Hypothalamus (tissue), 51 donors: ENCODE data around the gene GGPS1.
A peak's percentile ranks its signal among the peaks of the same experiment; 100 is the strongest.
"Not testable (repeated sequence)": the region's sequence is repeated elsewhere in the genome, so short reads cannot be mapped to it uniquely, and the experiment has no call there.

ENCODE experiments used
- DNase-seq, 51 donors: peaks; one replicate each; lab custom pipeline; 2025; lab: John Stamatoyannopoulos, UW

Gene GGPS1

DNA sequence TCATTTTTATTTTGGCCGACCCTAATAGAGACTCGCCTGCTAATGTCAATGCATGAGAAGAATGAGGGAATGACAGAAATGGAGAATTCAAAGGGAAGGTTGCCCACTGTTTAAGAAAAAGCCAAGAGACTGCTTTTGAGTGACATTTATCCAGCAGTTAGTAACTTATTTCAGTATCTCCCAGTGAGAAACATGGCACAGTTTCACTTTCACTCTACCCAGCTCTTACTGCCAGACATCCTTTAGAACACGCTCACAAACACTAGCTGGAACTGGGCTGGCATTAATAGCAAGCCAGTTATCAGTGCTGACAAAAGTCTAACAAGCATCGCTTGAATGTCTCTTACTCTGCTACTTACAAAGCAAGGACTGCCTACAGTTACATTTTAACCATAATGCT, 8.5 kb downstream of the GGPS1 start:
- no peak for DNase-seq

DNA sequence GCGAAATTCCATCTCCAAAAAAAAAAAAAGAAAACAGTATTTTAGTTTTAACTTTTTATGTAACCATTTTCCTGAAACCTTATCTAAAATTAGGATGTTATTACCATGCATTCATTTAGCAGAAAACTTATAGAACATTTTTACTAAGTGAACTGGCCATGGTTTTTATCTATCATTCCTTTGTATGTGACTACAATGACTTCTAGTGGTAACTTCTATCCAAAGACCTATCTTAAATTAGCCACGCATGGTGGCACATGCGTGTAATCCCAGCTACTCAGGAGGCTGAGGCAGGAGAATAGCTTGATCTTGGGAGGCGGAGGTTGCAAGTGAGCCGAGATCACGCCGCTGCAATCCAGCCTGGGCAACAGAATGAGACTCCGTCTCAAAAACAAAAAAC, 11.4 kb downstream of the GGPS1 start:
- no peak for DNase-seq

DNA sequence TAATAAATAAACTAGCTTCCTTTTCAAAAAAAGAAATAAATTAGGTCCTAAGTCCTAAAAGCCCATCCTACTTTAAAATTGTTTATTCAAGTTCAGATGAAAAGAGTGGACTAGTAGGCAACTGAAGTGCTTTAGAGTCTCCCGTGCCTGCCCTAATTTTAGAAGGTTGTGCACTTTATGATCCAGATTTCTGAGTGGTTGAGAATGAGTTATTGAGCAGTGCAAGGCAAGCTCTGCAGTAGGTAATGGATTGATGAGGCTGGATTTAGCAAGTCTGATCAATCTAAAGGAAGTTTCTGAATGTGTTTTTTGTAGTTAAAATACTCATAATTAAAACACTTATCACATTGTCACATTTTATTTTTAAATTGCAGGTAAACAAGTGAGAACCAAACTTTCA, 13.0 kb downstream of the GGPS1 start:
- DNase-seq: no peak

- no peak for DNase-seq
Measured at GRCh38 chr1:235342039-235342438, 13.7 kb downstream of the GGPS1 start.

- no peak for DNase-seq
Measured at GRCh38 chr1:235342471-235342870, 14.1 kb downstream of the GGPS1 start.

GRCh38 chr1:235343726-235344125, 15.4 kb downstream of the GGPS1 start:
- no peak for DNase-seq

- DNase-seq: no peak
Measured at GRCh38 chr1:235351441-235351840, 23.1 kb downstream of the GGPS1 start.

GRCh38 chr1:235351898-235352297, 23.5 kb downstream of the GGPS1 start:
- no peak for DNase-seq

DNA sequence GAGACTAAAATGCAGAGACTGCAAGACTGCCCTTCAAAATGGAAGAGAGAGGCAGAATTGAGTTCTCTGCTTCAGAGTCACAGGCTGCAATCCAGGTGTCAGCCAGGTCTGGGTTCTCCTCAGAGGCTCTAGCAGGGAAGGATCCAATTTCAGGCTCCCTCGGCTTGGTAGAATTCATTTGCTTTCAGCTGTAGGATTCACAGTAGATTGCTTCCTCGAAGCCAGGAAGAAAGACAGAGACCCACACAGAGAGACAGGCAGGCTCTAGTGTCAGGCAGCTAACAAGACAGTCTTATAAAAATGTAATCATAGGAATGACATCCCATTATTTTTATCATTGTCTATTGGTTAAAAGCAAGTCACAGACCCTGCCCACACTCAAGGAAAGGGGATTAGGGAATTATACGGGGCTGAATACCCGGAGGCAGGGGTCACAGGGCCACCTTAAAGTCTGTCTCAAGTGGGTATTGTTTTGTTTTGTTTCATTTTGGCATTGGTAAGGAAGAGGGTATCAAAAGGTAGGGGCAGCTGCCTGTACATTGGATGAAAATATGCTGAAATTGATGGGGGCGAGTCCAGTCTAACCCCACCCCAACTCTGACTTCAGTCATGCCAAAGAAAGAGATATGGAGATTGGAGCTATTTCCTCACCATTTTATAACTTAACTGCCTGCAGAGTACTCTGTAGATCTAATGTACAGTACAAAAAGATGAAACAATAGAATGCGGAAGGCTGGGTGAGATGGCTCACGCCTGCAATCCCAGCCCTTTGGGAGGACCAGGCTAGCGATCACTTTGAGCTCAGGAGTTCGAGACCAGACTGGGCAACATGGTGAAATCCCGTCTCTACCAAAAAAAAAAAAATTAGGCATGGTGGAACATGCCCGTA, 29.4 kb downstream of the GGPS1 start:
- no peak for DNase-seq

GRCh38 chr1:235358899-235359298, 30.5 kb downstream of the GGPS1 start:
- DNase-seq: no peak

DNA sequence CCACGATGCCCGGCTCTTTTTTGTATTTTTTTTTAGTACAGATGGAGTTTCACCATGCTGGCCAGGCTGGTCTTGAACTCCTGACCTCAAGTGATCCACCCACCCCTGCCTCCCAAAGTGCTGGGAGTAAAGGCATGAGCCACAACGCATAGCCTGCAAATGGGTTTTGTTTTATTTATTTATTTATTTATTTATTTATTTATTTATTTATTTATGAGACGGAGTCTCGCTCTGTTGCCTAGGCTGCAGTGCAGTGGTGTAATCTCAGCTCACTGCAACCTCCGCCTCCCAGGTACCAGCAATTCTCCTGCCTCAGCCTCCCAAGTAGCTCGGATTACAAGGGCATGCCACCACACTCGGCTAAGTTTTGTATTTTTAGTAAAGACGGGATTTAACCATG, 35.8 kb downstream of the GGPS1 start:
- DNase-seq: not testable (repeated sequence)

DNA sequence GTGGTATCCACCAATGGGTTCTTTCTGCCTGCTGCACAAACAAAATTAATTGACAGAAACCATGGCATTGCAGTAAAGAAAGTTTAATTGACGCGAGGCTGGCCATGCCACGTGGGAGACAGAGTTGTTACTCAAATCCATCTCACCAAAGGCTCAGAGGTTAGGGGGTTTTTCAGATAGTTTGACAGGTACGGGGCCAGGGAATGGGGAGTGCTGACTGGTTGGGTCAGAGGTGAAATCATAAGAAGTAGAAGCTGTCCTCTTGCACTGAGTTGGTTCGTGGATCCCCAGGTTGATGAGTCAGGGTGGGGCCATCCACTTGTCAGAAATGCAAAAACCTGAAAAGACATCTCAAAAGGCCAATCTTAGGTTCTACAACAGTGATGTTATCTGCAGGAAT, 37.9 kb downstream of the GGPS1 start:
- no peak for DNase-seq

DNA sequence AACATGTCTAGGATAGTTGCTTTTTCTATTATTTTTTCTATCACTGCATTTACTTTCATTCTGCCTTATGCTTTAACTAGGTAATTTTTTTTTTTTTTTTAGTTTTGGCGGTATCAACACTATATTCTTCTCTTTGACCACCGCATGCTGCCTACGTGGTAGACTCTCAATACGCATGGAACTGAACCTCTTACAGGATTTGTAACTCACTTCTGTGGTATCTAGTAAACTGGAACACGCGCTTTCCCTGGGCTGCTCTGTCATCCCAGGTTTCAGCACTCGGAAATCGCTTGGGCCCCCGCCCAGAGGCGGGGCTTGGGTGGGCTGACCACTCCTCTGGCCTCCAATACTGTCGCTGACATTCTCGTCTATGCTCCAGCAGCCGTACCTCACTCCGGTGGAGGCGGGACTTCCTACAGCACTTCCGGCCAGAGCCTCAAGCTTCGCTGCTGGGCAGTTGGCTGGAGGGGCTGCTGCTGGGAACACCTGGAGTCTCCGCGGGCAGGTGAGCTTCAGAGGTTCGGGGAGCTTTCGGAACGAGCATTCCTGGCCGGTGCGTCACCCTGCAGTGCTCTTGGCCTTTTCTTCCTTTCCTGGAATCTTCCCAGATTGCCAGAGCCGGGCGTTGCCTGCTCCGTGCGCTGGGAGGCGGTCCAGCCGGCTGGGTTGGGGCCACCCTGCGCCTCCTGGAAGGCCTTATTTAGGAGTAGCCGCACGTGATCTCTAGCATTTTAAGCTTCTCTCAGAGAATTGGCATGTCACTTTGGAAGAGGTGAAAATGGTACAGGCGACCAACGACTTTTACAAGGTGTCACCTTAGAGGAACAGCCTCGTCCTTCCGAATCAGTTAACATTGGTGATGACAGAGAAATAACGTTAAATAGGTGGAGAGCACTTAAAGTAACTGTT, 38.9 kb downstream of the GGPS1 start, which contains the start of gene TBCE:
TBCE (plus strand) TSS at position 428 of the 909 bp plus-strand sequence. CDS start 12,623 bp downstream, outside the sequence.
- peak; percentile 31 to 97 (median 89) for DNase-seq

DNA sequence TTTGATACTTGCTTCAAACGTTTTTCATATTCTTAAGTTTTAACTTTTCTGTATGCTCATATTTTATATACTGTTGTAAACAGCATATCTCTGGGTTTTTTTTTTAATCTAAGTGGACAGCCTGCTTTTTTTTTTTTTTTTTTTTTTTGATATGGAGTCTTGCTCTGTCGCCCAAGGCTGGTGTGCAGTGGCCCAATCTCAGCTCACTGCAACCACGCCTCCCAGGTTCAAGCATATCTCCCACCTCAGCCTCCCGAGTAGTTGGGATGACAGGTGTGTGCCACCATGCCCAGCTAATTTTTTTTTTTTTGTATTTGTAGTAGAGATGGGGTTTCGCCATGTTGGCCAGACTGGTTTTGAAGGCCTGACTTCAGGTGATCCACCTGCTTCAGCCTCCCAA, 40.1 kb downstream of the GGPS1 start:
- no peak for DNase-seq

GRCh38 chr1:235369802-235370201, 41.4 kb downstream of the GGPS1 start:
- DNase-seq: no peak

DNA sequence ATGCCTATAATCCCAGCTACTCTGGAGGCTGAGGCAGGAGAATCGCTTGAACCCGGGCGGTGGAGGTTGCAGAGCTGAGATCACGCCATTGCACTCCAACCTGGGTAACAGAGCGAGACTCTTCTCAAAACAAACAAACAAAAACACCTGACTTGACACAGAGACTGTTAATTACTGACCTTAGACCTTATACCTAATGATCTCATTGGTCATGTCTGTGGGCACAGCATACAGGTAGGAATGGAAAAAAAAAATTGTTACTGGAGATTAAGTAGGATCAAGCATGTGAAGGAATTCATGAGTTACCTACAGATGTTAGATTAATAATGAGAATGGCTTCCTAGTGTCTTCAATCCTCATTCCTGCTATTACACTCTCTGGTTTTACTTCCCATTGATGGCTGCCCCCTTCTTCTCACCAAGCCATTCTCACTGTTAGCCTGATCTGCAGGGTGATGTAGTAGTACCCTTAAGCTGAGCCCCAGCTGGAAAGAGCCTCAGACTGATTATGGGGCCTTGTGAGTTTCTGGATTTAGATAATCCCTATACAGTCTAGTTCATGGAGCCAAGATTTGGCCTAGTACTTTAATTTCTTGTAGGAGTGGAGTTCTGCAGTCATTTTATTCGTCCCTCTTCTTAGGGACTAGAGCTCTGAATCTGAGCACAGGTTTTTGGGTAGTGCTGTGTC, 47.7 kb downstream of the GGPS1 start:
- DNase-seq: no peak

GRCh38 chr1:235378134-235378735, 49.9 kb downstream of the GGPS1 start:
- DNase-seq: not testable (repeated sequence)

- DNase-seq: not testable (repeated sequence)
Measured at GRCh38 chr1:235381955-235382739, 53.8 kb downstream of the GGPS1 start.

- DNase-seq: not testable (repeated sequence)
Measured at GRCh38 chr1:235385633-235386032, 57.3 kb downstream of the GGPS1 start.

DNA sequence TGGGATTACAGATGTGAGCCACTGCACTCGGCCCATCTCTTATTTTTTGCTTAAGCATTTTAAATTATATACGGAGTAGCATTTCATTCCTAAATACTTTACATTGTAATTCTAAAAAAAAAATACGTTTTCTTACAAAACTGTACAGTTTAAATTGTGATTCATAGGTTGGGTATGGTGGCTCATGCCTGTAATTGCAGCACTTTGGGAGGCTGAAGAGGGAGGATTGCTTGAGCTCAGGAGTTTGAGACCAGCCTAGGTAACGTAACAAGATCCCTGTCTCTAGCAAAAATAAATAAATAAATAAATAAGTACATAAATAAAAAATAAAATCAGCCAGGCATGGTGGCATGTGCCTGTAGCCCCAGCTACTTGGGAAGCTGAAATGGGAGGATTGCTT, 63.5 kb downstream of the GGPS1 start:
- no peak for DNase-seq
